ENCODE results near the gene FRMPD1.

DNA sequence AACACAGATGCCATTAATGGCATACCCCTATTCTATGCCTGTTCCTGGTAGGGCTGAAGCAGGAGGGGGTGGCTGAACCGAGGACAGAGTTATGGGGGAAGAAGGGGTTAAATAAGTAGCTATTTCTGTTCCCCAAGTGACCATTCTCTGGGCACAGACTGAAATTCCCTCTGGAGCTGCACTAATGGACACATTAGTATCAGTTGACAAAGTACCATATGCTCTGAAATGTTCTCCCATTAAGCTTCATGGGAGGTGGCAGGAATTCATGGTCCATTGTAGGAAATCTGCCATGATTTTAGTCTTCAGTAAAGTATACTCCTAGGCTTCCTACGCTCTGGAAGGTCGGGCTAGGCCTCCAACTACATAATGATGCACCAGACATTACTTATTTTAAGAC is 10.5 kb upstream of the FRMPD1 start:
- no peak for TF ChIP-seq EZH2 (IDR thresholded peaks at IDR 0.05; ENCODE audit: low read depth)
- TF ChIP-seq, protein P1, sequence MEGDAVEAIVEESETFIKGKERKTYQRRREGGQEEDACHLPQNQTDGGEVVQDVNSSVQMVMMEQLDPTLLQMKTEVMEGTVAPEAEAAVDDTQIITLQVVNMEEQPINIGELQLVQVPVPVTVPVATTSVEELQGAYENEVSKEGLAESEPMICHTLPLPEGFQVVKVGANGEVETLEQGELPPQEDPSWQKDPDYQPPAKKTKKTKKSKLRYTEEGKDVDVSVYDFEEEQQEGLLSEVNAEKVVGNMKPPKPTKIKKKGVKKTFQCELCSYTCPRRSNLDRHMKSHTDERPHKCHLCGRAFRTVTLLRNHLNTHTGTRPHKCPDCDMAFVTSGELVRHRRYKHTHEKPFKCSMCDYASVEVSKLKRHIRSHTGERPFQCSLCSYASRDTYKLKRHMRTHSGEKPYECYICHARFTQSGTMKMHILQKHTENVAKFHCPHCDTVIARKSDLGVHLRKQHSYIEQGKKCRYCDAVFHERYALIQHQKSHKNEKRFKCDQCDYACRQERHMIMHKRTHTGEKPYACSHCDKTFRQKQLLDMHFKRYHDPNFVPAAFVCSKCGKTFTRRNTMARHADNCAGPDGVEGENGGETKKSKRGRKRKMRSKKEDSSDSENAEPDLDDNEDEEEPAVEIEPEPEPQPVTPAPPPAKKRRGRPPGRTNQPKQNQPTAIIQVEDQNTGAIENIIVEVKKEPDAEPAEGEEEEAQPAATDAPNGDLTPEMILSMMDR (conservative IDR thresholded peaks at IDR 0.05), result no peak
